Upper lobe of left lung (tissue), 6 donors: ENCODE data around the gene OR52B2. TPM values are rescaled to one million over a fixed set of nuclear protein-coding genes. Genes with fewer than 3 reads are reported as not detected.

ENCODE experiments used
- ATAC-seq, 2 donors: fragments of 200-7000 bp; cut with Tn5 transposase; one replicate each; pipeline ENCODE4 v1.9.1; 2022; ENCODE audit warnings: mild to moderate bottlenecking in 2 of 2, moderate library complexity in 2 of 2; ENCODE audit not compliant: low FRiP score in 2 of 2
- DNase-seq, 2 donors: peaks; one replicate each; pipeline ENCODE4 v3.0.0-alpha.2; 2019 to 2020
- H3K27ac ChIP-seq, 4 donors: fragments of 200-600 bp; sonication (generic); one replicate each; pipeline ENCODE4 v1.5.1; 2016 to 2019
- H3K27me3 ChIP-seq, 4 donors: fragments of 200-600 bp; sonication (generic); one replicate each; pipeline ENCODE4 v1.5.1; 2017 to 2019
- H3K36me3 ChIP-seq, 4 donors: fragments of 200-600 bp; sonication (generic); one replicate each; pipeline ENCODE4 v1.5.1; 2016 to 2019
- H3K4me1 ChIP-seq, 4 donors: fragments of 200-600 bp; sonication (generic); one replicate each; pipeline ENCODE4 v1.5.1; 2018 to 2019
- H3K4me3 ChIP-seq, 4 donors: fragments of 200-600 bp; sonication (generic); one replicate each; pipeline ENCODE4 v1.5.1; 2017 to 2019; ENCODE audit warnings: mild to moderate bottlenecking in 2 of 4, moderate library complexity in 1 of 4
- H3K9me3 ChIP-seq, 4 donors: fragments of 200-600 bp; sonication (generic); one replicate each; pipeline ENCODE4 v1.5.1; 2018 to 2019
- EP300 ChIP-seq, 4 donors: sonication (generic); formaldehyde crosslinking; IDR thresholded peaks; one replicate each; pipeline ENCODE4 v1.5.1; 2017; ENCODE audit warnings: antibody characterized with exemption in 4 of 4, control low read depth in 2 of 4
- POLR2A ChIP-seq, 4 donors: fragments of 450-650 bp; IDR thresholded peaks; one replicate each; pipeline ENCODE4 v1.5.1; 2016 to 2017; ENCODE audit warnings: antibody characterized with exemption in 4 of 4, mild to moderate bottlenecking in 2 of 4
- POLR2AphosphoS5 ChIP-seq, 2 donors: sonication (generic); formaldehyde crosslinking; IDR thresholded peaks; one replicate each; pipeline ENCODE4 v1.5.1; 2017; ENCODE audit warnings: antibody characterized with exemption in 2 of 2
- WGBS, 2 donors: methylation state at CpG; one replicate each; pipeline ENCODE4 v1.1.5; 2017 to 2018; 5-methylcytosine and 5-hydroxymethylcytosine counted together
- total RNA-seq, 6 donors: library from RNA; depleted of rRNA in 4 of 6; stranded (reverse); fragments of >200 nt in 4 of 6; gene quantifications; one replicate each; pipeline versions ENCODE4 v1.1.0 to v1.2.1, GENCODE V29; 2016 to 2021
- TF ChIP-seq, protein P1 (sequence below), 6 experiments: fragments of 450-650 bp in 4 of 6; fragments of 200-600 bp in 2 of 6; sonication (generic) in 2 of 6; IDR thresholded peaks; one replicate each; pipeline ENCODE4 v1.5.1; 2016 to 2019; ENCODE audit warnings: antibody characterized with exemption in 6 of 6
- donor health status: DM: no; HTN: no; CAD: no; lungs with moderate emphysema.
- donor health status: DM: no; HTN: yes; CAD: no; lungs with severe emphysema.

The OR52B2 gene
- under 1 TPM in 1 of 6 donors, not detected in 5; 0.40 TPM for total RNA-seq

- Histone ChIP-seq H3K4me3 (no peak within 1 kb of the TSS), H3K27ac (no peak within 1 kb of the TSS), H3K36me3 (no peaks in the 10 kb centered on the region), H3K4me1 (no peaks in the 10 kb centered on the region), H3K27me3 (no peaks in the 10 kb centered on the region), H3K9me3 (peaks cover 0 to 3% (median 0%) of the 10 kb centered on the region in 4 donors)
- DNase-seq (no peak), ATAC-seq (no peak)
- no peak for TF ChIP-seq POLR2AphosphoS5 (IDR thresholded peaks at IDR 0.05)
- TF ChIP-seq, protein P1, sequence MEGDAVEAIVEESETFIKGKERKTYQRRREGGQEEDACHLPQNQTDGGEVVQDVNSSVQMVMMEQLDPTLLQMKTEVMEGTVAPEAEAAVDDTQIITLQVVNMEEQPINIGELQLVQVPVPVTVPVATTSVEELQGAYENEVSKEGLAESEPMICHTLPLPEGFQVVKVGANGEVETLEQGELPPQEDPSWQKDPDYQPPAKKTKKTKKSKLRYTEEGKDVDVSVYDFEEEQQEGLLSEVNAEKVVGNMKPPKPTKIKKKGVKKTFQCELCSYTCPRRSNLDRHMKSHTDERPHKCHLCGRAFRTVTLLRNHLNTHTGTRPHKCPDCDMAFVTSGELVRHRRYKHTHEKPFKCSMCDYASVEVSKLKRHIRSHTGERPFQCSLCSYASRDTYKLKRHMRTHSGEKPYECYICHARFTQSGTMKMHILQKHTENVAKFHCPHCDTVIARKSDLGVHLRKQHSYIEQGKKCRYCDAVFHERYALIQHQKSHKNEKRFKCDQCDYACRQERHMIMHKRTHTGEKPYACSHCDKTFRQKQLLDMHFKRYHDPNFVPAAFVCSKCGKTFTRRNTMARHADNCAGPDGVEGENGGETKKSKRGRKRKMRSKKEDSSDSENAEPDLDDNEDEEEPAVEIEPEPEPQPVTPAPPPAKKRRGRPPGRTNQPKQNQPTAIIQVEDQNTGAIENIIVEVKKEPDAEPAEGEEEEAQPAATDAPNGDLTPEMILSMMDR (IDR thresholded peaks at IDR 0.05) = no peak
- TF ChIP-seq EP300 (IDR thresholded peaks at IDR 0.05) = no peak
- TF ChIP-seq POLR2A (IDR thresholded peaks at IDR 0.05) = no peak
- 84 to 100% methylated on average over 1 of the region's 1 CpG for WGBS, 2 donors
Observed at GRCh38 chr11:6170226-6170625, at the start of gene OR52B2. Gene OR52B2, minus strand, starts transcription at chr11:6170326. Its CDS starts 0 bp downstream, at chr11:6170326.

DNA sequence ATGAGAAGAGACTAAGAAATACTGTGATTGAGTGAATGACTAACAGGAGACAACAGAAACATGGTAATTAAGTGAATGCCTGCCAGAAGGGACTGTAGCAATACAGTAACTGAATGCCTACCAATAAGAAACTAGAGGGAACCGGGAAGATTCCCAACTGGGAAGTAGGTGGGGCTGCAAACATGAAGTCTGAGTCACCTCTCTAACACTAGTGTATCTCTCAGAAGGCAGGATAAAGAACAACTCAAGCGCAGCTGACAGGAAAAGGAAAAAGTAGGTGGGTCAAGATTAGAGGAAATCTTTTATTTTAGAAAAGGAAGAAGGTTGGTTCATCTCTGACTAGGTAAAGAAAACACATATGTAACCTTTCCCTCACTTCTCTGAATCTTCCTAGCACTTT lies 49.2 kb upstream of the OR52B2 start:
- TF ChIP-seq POLR2AphosphoS5 (IDR thresholded peaks at IDR 0.05) = no peak
- TF ChIP-seq POLR2A (IDR thresholded peaks at IDR 0.05) = no peak
- no peak for TF ChIP-seq EP300 (IDR thresholded peaks at IDR 0.05)
- TF ChIP-seq, protein P1 (IDR thresholded peaks at IDR 0.05) = no peak
- H3K9me3 ChIP-seq = no peaks in the 10 kb centered on the region
- no peaks in the 10 kb centered on the region for H3K27me3 ChIP-seq
- DNase-seq (no peak), ATAC-seq (peak in 1 of 2 donors; percentile 92)
- H3K27ac ChIP-seq = peak overlapping the region in 2 of 4 donors; percentile 60 to 64
- H3K4me1 ChIP-seq = peaks cover 0 to 8% (median 5%) of the 10 kb centered on the region in 4 donors
- H3K36me3 ChIP-seq = peaks cover 33 to 97% (median 64%) of the 10 kb centered on the region in 4 donors
- H3K4me3 ChIP-seq = no peak overlapping the region
- WGBS, 2 donors = 36 to 42% methylated on average over 2 of the region's 2 CpGs

DNA sequence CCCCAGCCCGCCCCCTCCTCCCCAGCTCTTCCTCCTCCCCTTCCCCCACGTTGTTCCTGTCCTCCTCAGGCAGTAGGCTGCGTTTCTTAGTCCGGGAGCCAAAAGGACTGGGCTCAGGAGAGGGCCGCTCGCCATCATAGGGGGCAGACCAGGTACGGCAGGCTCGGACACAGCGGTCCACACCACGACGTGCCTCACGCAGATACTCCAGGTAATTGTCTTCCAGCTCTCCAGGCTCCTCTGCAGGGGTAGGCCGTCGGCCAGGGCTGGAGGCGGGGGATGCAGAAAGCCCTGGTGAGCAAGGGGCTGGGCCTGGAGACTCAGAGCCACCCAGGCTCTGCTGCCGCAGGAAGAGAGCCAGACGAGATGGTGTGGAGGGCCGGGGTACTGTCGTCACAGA lies 47.6 kb upstream of the OR52B2 start:
- ATAC-seq (no peak), DNase-seq (peak in 1 of 2 donors; percentile 69)
- Histone ChIP-seq H3K36me3 (peaks cover 31 to 94% (median 55%) of the 10 kb centered on the region in 4 donors), H3K27ac (no peak overlapping the region), H3K4me1 (peaks cover 0 to 8% (median 5%) of the 10 kb centered on the region in 4 donors), H3K9me3 (no peaks in the 10 kb centered on the region), H3K27me3 (no peaks in the 10 kb centered on the region), H3K4me3 (no peak overlapping the region)
- TF ChIP-seq, protein P1 (IDR thresholded peaks at IDR 0.05) = no peak
- TF ChIP-seq EP300 (IDR thresholded peaks at IDR 0.05) (no peak), POLR2AphosphoS5 (IDR thresholded peaks at IDR 0.05) (no peak), POLR2A (IDR thresholded peaks at IDR 0.05) (no peak)
- whole genome bisulfite sequencing, 2 donors = 86 to 87% methylated on average over 18 of the region's 19 CpGs

GRCh38 chr11:6216501-6216900 lies 46.4 kb upstream of the OR52B2 start:
- WGBS, 2 donors = 89 to 93% methylated on average over 4 of the region's 4 CpGs
- Histone ChIP-seq H3K4me3 (no peak overlapping the region), H3K27me3 (no peaks in the 10 kb centered on the region), H3K27ac (no peak overlapping the region), H3K9me3 (no peaks in the 10 kb centered on the region), H3K4me1 (peaks cover 0 to 8% (median 5%) of the 10 kb centered on the region in 4 donors), H3K36me3 (peaks cover 22 to 94% (median 53%) of the 10 kb centered on the region in 4 donors)
- DNase-seq (no peak), ATAC-seq (no peak)
- TF ChIP-seq POLR2A (IDR thresholded peaks at IDR 0.05) (no peak), POLR2AphosphoS5 (IDR thresholded peaks at IDR 0.05) (no peak), EP300 (IDR thresholded peaks at IDR 0.05) (no peak)
- TF ChIP-seq, protein P1 (IDR thresholded peaks at IDR 0.05) = no peak

DNA sequence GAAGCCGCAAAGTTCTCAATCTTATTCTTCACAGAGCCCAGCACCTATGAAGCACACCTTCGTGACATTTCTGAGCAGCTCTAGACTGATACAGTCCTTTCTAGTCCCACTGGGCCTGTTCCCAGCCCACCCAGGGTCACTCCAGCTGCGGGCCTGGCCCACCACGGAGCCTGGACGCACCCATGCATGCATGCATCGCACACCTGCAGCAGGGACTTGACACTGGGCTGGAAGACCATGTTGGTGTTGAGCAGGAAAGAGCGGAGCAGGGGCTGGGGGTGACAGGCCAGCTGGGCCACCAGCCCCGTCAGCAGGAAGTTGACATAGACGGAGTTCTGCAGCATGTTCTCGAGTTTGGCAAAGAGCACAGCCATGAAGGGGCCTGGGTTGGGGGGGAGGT lies 44.4 kb upstream of the OR52B2 start:
- Histone ChIP-seq H3K4me1 (peaks cover 0 to 7% (median 5%) of the 10 kb centered on the region in 4 donors), H3K4me3 (no peak overlapping the region), H3K27me3 (no peaks in the 10 kb centered on the region), H3K36me3 (peaks cover 22 to 96% (median 70%) of the 10 kb centered on the region in 4 donors), H3K9me3 (no peaks in the 10 kb centered on the region), H3K27ac (no peak overlapping the region)
- TF ChIP-seq POLR2A (IDR thresholded peaks at IDR 0.05) = no peak
- no peak for TF ChIP-seq POLR2AphosphoS5 (IDR thresholded peaks at IDR 0.05)
- TF ChIP-seq, protein P1 (IDR thresholded peaks at IDR 0.05) = no peak
- ATAC-seq (no peak), DNase-seq (peak in 1 of 2 donors; percentile 62)
- WGBS, 2 donors = 96 to 98% methylated on average over 7 to 10 of the region's 10 CpGs
